Measurements from ENCODE around the gene IDE.

The IDE gene

DNA sequence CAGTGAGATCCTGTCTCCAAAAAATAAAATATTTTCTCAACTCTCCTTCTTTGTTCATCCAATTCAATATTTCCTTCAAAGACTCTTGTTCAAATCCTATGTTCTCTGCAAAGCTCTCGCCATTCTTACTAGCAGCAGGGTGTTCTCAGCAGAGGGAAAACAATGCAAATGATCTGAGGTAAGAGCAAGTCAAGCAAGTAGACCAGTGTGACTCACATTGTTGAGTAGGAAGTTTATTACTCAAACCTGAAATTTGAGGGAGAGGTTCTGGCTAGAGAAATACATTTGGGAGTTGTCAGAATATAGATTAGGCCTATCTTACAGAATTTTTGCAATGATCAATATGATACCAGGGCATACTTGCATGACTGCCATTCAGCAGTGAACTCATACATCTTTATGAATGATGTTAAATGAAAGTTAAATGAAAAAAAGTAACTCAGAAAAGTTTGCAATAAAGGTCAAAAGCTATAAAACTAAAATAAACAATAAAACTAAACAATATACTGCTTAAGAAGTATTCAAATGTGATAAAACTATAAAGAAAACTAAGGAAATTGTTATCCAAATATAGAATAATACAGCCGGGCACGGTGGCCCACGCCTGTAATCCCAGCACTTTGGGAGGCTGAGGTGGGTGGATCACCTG, 5.8 kb downstream of the IDE start:
- DNase-seq (ENCODE audit: low spot score) = no peak

DNA sequence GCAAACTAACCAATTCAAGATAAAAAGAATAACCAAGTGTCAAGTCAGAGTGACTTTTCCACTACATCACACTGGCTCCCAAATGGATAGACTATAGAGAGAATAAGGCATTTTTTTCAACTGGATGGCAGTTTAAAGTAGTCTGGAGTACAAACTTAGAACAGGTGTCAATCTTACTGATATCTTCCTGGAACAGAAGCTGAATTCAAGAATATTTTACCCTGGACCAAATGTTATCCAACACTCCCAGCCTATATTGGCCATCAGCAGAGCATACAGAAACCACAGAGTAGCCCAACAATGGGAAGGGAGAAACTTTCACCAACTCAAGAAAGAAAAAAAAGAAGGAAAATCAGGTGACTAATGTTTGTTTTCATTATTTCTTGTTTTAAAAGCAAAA, 11.5 kb downstream of the IDE start:
- no peak for DNase-seq (ENCODE audit: low spot score)

DNA sequence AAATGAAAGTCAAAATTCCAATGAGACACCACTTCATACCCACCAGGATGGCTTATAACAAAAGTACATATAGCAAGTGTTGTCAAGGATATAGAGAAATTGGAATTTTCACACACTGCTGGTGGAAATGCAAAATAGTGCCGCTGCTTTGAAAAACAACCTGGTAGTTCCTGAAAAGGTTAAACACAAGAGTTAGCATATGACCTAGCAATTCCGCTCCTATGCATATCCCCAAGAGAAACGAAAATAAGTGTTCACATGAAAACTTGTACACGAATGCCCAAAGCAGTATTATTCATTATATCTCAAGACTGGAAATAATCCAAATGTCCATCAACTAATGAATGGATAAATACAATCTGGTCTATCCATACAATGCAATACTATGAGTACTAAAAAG, 14.8 kb downstream of the IDE start:
- DNase-seq (ENCODE audit: low spot score) = no peak

DNA sequence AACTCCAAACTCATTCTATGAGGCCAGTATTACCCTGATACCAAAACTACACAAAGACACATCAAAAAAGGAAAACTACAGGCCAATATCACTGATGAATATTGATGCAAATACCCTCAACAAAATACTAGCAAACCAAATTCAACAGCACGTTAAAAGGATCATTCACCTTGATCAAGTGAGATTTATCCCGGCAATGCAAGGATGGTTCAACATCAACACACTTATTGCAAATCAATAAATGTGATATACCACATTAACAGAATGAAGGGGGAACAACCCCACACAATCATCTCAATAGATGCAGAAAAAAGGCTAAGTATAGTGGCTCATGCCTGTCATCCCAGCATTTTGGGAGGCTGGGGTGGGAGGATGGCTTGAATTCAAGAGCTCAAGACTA, 19.9 kb downstream of the IDE start:
- DNase-seq (ENCODE audit: low spot score) = no peak

DNA sequence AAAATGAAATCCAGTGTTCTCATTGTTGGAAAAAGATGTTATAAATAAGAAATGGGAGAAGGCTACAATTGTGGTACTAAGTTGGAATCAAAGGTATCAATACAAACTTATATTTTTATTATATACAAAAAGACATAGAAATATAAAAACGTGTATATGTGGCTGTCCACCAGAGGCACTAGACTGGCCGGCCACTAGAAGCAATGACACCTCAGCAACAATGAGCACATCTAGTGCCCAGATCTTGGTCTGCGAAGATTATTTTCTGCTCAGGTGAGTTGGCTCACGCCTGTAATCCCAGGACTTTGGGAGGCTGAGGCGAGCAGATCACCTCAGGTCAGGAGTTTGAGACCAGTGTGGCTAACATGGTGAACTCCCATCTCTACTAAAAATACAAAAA, 21.6 kb downstream of the IDE start:
- no peak for DNase-seq (ENCODE audit: low spot score)

DNA sequence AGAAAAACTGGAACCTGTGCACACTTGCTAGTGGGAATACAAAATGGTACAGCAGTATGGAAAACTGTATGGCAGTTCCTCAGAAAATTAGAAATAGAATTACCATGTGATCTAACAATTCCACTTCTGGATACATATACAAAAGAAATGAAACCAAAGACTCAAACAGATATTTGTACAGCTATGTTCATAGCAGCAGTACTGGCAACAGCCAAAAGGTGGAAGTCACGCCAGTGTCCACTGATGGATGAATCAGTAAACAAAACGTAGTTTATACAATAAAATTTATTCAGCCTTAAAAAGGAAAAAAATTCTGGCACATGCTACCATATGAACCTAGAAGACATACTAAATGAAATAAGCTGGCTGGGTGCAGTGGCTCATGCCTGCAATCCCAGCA, 23.0 kb downstream of the IDE start:
- DNase-seq (ENCODE audit: low spot score) = no peak

DNA sequence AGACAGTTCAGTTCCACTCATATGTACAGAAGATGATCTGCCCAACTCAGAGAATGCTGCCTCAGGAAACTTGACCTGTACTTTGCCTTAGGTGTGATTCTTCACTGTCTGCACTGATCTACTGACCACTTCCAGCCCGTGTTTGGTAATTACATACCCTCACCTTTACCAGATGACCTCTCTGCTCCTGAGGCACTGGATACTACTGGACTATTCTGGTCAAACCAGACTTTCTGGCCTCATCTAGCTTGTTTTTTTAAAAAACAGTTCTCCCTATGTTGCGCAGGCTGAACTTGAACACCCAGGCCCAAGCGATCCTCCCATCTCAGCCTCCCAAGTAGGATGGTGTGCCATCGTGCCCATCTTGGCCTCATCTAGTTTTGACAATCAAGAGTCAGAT, 26.2 kb downstream of the IDE start:
- DNase-seq (ENCODE audit: low spot score) = no peak

DNA sequence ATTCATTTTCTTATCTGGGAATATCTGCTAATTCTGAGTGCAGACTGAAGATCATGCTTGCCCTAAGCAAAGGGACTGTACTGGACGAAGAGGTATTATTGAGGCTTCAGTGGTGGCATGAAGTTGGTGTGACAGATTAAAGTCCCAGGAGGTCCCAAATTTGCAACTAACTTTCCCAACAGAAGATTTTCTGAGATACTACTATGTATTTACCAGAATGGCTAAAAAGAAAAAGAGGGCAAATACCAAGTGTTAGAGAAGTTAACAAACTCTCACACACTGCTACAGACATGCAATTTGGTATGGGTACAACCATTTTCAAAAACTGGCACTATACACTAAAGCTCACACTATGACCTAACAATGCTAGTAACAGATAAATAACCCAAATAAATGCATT, 28.3 kb downstream of the IDE start:
- DNase-seq (ENCODE audit: low spot score) = no peak

DNA sequence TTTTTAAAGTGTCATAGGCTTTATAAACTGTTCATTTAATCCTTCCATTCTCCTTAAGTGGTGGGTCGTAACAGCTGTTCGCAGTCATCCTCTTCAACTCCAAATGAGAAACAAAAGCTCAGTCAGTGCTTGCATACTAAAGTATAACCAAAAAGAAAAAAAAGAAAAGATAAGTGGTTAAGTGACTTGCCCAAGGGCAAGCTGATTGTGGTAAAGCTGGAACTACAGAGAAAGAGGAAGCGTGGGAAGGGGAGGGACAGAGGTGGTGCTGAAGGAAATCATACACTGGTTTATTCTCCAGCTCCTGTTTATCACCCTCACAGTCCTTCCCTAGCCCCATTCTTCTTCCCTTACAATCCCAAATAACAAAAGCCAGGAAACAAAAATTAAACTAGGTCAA, 29.6 kb downstream of the IDE start:
- DNase-seq (ENCODE audit: low spot score) = no peak

DNA sequence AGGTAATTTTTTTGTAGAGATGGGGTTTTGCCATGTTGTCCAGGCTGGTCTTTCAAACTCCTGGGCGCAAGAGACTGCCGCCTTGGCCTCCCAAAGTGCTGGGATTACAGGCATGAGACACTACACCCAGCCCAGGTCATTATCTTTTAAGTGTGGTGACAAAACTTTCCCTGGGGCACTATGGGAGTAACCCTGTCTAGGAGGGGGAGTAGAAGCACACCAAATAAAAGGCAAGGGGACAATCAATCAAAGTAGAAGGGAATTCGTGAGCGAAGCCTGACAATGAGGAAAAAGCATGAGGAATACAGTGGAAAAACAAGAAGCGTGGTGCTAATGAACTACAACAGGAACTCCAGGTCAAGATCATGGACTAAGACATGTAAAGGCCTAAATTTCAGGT, 31.4 kb downstream of the IDE start:
- no peak for DNase-seq (ENCODE audit: low spot score)

DNA sequence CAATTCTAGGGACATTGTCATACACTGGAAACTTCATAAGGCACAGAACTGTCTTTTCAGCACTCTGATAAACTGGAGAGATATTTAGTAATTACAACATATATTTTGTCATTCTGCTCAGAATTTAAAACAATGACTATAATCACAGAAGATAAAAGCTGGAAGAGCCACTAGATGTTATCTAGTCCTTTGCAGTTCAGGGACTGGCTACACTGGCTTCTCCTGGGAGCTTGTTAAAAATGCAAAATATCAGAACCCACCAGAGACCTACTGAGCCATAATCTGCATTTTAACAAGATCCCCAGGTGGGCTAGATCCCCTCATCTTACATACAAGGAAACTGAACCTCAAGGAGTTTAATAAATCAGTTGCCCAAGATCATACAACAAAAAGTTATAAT, 32.3 kb downstream of the IDE start:
- no peak for DNase-seq (ENCODE audit: low spot score)

DNA sequence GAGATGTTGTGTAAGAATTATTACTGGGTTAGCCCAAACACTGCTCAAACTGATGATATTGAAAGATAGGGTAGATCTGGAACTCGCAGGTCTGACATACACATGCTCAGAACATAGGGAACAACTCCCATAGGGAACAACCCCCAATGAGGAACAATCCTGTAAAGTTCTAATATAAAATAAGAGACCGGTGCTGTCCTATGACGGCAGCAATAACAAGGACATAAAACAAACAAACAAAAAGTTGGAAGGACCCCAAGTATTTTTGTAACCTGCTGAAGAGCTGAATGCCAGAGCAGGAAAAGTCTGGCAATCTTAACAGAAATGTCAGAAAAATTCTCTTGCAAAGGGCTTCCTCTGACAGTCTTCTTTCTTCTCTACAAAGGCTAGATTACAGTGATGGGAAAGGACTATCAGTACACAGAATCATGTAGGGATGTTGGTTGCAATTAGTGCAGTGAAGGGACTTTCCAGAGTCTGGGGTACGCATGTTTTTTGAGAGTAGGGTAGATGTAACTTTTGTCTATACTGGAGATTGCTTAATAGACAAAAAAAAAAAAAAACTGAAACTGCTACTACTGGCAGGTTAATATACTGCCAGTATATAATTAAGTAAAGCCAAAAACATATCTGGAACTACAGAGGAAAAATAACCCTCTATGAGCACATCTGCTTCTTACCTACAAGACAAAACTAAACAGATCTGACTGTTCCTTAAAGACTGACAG, 35.5 kb downstream of the IDE start:
- DNase-seq (ENCODE audit: low spot score) = no peak

DNA sequence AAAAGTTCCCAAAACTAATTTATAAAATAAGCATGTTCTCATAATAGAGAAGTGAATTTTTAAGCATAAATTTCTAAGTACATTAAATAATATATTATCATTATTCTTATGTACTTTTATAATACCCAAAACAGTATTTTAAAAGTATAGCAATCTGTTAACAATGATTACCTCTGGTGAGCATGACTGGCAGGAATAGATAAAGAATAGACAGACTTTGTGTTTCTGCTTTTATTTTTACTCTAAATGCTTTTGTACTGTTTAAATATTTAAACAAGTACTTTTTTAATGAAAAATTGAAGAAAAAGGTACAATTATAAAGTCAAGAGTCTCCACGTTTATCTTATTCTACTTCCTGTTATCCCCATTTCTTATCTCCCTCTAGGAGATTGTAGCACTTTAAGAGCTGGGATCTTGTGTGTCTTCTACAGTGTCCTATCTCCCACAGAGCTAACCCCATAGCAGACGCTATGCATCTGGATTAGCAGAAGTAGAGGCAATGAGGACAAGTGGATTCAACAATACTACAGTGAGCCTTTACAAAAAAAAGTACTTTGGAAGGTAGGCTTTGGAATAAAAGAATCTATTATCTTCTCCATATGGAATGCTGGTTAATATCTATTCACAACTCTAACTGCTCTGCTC, 42.9 kb downstream of the IDE start:
- DNase-seq (ENCODE audit: low spot score) = no peak

DNA sequence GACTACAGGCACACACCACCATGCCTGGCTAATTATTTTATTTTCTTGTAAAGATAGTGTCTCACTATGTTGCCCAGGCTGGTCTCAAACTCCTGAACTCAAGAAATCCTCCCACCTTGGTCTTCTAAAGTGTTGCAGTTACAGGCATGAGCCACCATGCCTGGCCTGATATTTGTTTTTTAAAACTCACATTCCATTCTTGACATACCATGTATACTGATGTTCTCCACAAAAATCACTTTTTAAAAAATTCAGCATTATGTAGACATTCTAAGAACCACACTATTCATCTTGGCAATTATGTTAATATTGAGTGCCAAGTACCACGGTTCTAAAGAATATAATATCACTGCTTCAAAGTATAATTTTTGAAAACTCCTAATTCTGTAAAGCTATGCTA, 43.5 kb downstream of the IDE start:
- no peak for DNase-seq (ENCODE audit: low spot score)

DNA sequence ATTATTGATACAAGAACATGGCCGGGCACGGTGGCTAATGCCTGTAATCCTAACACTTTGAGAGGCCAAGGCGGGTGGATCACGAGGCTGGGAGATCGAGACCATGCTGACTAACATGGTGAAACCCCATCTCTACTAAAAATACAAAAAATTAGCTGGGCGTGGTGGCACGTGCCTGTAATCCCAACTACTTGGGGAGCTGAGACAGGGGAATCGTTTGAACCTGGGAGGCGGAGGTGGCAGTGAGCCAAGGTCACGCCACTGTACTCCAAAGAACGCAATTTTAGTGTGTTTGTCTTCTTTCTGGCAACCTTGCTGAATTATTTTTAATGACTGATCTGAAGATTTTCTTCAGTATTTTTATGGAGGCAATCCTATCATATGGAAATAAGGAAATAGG, 46.2 kb downstream of the IDE start:
- DNase-seq (ENCODE audit: low spot score) = no peak

DNA sequence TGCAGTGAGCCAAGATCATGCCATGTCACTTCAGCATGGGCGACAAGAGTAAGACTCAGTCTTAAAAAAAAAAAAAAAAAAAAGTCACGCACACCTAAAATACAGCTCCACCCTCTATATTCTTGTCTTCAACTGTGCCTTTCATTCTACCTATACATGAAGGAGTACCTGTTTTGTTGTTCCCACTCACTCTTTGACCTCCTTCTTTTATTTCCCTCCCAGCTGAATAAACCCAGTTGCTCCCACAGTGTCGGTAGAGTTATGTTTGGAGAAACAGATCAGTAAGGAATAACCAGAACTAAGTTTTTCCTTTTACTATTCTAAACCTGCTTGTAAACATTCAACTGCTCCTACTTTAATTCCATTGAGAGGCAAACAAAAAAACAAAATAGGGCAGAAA, 50.3 kb downstream of the IDE start:
- no peak for DNase-seq (ENCODE audit: low spot score)

DNA sequence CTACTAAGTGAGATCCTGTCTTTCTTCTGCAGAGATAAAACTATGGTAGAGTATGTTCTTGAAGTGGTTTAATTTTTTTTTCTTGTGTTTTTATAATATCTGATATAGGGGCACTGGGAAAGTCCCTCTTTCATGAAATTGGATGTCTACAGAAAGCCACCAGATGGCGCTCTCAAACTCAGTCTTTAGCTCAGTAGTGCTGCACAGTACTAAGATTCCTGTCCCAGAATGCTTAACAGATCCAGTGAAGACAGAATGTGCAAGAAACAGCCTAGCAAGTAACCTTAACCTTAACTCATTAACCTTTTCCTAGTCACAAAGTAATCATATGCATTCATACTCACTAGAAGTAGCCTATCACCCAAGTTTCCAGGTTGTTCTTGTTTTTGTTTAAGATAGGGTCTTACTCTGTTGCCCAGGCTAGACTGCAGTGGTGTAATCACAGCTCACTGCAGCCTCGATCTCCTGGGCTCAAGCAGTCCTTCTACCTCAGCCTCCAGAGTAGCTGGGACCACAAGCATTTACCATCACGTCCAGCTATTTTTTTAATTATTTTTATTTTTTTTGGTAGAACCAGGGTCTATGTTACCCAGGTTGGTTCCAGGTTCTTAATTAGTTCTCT, 56.7 kb downstream of the IDE start:
- peak; percentile 85 for DNase-seq (ENCODE audit: low spot score)

DNA sequence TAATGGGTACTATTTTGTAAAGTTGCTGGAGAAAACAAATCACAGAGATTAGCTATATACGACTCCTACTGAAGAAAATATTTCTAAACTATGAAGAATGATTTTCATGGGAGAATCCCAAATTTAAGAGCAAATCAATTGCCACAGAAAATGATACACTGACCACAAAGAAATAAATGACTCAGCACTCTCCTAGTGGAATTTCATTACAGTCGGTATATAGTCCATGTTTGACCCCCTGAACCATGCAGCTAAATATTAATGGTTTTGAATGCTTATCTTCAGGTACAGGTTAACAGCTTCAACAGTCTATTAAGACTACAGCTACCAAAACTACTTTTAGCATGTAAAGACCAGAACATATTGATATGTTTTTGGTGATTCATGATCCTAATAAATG, 65.0 kb downstream of the IDE start:
- no peak for DNase-seq (ENCODE audit: low spot score)

DNA sequence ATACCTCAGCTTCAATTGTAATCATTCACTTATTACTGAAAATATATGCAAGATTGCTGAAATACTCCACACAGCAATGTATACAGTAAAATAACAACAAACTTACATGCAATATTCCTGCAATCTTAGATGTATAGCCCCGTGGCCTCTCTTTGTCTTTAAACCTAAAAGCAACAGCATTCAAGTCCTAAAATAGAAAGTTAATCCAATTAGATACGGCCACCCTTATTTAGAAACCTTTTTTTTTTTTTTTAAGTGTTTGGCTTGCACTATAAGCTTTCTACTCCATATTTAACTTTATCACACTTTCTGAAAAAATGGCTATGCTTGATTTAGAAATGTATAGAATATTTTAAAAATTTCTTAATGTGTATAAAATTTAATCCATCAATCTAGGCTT, 67.6 kb downstream of the IDE start:
- DNase-seq (ENCODE audit: low spot score) = no peak

DNA sequence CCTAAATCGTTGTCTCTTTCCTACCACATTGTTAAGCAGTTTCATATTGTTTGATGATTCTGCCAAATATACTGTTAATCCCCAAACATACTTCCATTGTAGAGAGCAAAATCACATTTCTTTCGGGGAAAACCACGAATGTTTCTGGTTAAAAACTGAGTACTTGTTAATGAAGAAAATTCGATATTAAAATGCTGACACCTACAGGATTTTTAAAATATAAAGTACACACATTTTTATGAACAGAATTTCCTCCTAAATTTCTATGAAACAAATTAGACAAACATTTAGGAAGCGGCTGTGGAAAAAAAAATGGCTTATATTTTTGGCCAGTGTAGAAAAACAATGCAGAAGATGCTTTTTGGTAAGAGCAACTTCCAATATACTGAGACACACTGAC, 68.8 kb downstream of the IDE start:
- DNase-seq (ENCODE audit: low spot score) = no peak

DNA sequence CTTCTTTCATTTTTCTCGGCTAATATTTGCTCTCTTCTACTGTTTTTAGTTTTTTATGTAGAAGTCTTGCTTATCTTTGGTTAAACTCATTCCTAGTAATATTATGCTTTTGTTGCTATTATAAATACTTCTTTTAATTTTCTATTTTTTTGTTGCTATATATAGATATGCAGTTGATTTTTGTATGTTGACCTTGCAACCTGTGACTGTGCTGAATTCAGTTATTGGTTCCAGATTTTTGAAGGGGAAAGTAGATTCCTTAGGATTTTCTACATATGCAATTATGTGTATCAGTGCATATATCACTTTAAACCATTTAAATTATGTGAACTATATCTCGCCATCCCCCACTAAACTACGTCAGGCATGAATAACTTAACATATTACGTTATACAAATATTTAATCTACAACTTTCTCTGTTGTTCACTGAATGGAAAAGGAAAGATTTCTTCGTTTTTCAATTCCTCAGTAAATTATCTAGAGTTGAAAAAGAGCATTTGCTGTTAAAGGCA, 71.5 kb downstream of the IDE start:
- no peak for DNase-seq (ENCODE audit: low spot score)

DNA sequence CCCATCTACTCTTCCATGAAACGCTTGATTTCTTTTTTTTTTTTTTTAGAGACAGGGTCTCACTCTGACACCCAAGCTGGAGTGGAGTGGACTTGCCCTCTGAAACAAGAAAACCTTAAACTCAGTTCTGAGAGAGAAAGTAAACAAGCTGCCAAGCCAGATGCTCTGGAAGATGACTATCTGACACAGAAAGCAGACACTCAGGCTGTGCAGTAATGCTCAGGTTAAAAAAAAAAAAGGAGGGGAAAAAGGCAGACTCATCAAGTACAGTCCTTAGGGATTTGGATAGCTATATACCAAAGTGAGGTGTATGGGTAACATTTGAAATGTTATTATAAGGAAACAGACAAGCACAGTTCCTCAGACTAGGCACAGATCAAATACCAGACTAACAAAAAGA, 80.5 kb downstream of the IDE start:
- no peak for DNase-seq (ENCODE audit: low spot score)

DNA sequence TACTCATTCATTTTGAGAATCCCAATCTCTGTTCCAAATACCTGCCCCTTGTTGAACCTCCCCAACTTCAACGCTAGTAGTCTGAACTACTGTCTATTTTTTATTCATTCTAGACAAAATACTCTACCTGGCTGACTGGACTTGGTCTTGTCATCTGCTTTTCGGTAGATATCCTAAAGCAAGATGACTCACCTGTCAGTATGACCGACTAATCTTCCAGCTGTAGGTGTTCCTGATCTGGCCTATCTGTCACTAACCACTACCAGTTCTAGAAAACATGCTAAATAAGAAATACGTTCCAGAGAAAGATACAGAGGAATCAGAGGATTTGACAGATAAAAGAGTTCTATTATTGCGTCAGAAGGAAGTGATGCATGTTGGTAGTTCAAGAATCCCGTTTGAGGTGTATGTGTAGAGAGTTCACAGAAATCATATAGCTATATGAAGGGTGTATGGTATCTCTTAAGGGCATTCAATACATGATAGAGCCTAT, 81.1 kb downstream of the IDE start:
- no peak for DNase-seq (ENCODE audit: low spot score)

Measured in pons (tissue), 1 donor.